Panc1 (cell line): ENCODE results near the gene GPR139. TPM values are rescaled to one million over a fixed set of nuclear protein-coding genes. Genes with fewer than 3 reads are reported as not detected.

ENCODE experiments used
- ATAC-seq: fragments of 200-7000 bp; cut with Tn5 transposase; 2 replicates; pipeline ENCODE4 v1.9.1; 2020; ENCODE audit warnings: mild to moderate bottlenecking, moderate library complexity
- BruUV-seq: library from RNA; stranded (reverse); fragments of 400-500 nt; replicated peaks from 2 replicates; lab custom pipeline; 2021; lab: Mats Ljungman, UMichigan
- CTCF ChIA-PET: fragments of 300-600 bp; sonication (Branson Sonifier 250); formaldehyde crosslinking; loops from one replicate; lab custom pipeline; 2022; ENCODE audit warnings: antibody characterized with exemption; lab: Charles Lee
- POLR2A ChIA-PET: fragments of 300-600 bp; sonication (Branson Sonifier 250); formaldehyde crosslinking; loops from one replicate; lab custom pipeline; 2022; ENCODE audit warnings: antibody characterized with exemption; lab: Charles Lee
- DNase-seq: peaks from one replicate; pipeline ENCODE4 v3.0.0-alpha.2; 2010; ENCODE audit warnings: low read depth, low spot score
- H3K27ac ChIP-seq: 2 replicates; pipeline ENCODE4 v1.5.1; 2011; ENCODE audit warnings: mild to moderate bottlenecking, low read length, inconsistent platforms
- H3K27me3 ChIP-seq: fragments of 200-500 bp; sonication (Bioruptor generic); 2 replicates; pipeline ENCODE4 v1.6.0; 2014; ENCODE audit warnings: low read length, inconsistent platforms; ENCODE audit not compliant: control insufficient read depth, insufficient read depth
- H3K36me3 ChIP-seq: fragments of 200-500 bp; sonication (Bioruptor generic); 2 replicates; pipeline ENCODE4 v1.5.1; 2014; ENCODE audit warnings: inconsistent platforms, mild to moderate bottlenecking, low read length, moderate library complexity; ENCODE audit not compliant: control insufficient read depth, insufficient read depth
- H3K4me1 ChIP-seq: 2 replicates; pipeline ENCODE4 v1.5.1; 2011; ENCODE audit warnings: inconsistent platforms, mild to moderate bottlenecking, low read length, moderate library complexity; ENCODE audit not compliant: control insufficient read depth, insufficient read depth
- H3K4me3 ChIP-seq, 2 experiments: 2 replicates each; pipeline ENCODE4 v1.5.1; 2011 to 2012; ENCODE audit warnings: low read depth in 2 of 2, low read length in 2 of 2, mild to moderate bottlenecking in 2 of 2, inconsistent platforms in 1 of 2, moderate library complexity in 1 of 2
- H3K9me3 ChIP-seq: fragments of 200-500 bp; sonication (Bioruptor generic); 2 replicates; pipeline ENCODE4 v1.5.1; 2014; ENCODE audit warnings: low read depth, mild to moderate bottlenecking, inconsistent platforms, low read length, moderate library complexity; ENCODE audit not compliant: control insufficient read depth, insufficient read depth
- POLR2AphosphoS5 ChIP-seq: IDR thresholded peaks from 2 replicates; pipeline ENCODE4 v1.6.1; 2012; ENCODE audit warnings: mild to moderate bottlenecking, low read depth, low read length, moderate library complexity
- REST ChIP-seq, 2 experiments: IDR thresholded peaks; 2 replicates each; pipeline ENCODE4 v1.6.1; 2011 to 2012; ENCODE audit warnings: low read depth in 2 of 2, control low read depth in 1 of 2, low read length in 1 of 2, mild to moderate bottlenecking in 1 of 2, moderate library complexity in 1 of 2; ENCODE audit not compliant: insufficient read depth in 1 of 2
- SIN3A ChIP-seq: IDR thresholded peaks from 2 replicates; pipeline ENCODE4 v1.6.1; 2012; ENCODE audit warnings: low read depth, mild to moderate bottlenecking, low read length, moderate library complexity, borderline replicate concordance; ENCODE audit not compliant: insufficient read depth
- TCF7L2 ChIP-seq: IDR thresholded peaks from 2 replicates; pipeline ENCODE4 v1.6.1; 2011; ENCODE audit warnings: mild to moderate bottlenecking, low read depth, low read length, inconsistent platforms
- in situ Hi-C: cut with HindIII; loops from 2 replicates; pipeline ENCODE4 v1.10.0; 2016; ENCODE audit warnings: low sequenced_read_pairs, low pct_unique_long_range_greater_than_20kb
- intact Hi-C: fragments of 100-400 bp; cut with micrococcal nuclease; formaldehyde crosslinking; loops from one replicate; pipeline ENCODE4 v1.10.0; 2022; ENCODE audit not compliant: unreplicated experiment
- total RNA-seq: library from RNA; stranded (reverse); gene quantifications from one replicate; pipeline ENCODE4 v1.2.1, GENCODE V29; 2021; ENCODE audit not compliant: unreplicated experiment
- TF ChIP-seq, protein P1 (sequence below): fragments of 450-650 bp; IDR thresholded peaks from 2 replicates; pipeline ENCODE4 v1.5.1; 2017; ENCODE audit warnings: mild to moderate bottlenecking

Gene GPR139
- total RNA-seq, 1 experiment from 2014 or later = not detected

DNA sequence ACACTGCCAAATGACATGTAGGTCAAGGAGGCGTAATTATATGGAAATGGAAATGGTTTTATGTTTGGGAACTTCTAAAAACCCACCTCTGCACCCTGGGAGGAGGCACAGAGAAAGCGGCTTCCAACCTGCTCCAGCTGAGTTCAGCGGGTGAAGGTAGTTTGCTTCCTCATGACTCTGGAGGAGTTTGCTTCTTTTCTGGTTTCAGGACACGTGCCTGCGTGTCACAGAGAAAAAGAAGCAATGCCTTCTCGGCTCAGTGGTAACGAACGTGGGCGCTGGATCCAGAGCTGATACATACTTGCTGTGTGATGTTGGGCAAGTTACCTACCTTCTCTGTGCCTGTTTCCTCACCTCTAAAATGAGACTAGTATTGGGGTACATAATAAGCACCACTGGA is 22.1 kb downstream of the GPR139 start:
- TF ChIP-seq, protein P1, sequence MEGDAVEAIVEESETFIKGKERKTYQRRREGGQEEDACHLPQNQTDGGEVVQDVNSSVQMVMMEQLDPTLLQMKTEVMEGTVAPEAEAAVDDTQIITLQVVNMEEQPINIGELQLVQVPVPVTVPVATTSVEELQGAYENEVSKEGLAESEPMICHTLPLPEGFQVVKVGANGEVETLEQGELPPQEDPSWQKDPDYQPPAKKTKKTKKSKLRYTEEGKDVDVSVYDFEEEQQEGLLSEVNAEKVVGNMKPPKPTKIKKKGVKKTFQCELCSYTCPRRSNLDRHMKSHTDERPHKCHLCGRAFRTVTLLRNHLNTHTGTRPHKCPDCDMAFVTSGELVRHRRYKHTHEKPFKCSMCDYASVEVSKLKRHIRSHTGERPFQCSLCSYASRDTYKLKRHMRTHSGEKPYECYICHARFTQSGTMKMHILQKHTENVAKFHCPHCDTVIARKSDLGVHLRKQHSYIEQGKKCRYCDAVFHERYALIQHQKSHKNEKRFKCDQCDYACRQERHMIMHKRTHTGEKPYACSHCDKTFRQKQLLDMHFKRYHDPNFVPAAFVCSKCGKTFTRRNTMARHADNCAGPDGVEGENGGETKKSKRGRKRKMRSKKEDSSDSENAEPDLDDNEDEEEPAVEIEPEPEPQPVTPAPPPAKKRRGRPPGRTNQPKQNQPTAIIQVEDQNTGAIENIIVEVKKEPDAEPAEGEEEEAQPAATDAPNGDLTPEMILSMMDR = no peak
- TF ChIP-seq REST (IDR thresholded peaks at IDR 0.05; ENCODE audit: insufficient read depth in 1 of 2, low read depth in 2 of 2, low read length in 1 of 2) = no peak
- TF ChIP-seq TCF7L2 = no peak
- no peak for TF ChIP-seq SIN3A
- TF ChIP-seq POLR2AphosphoS5 = no peak
- Histone ChIP-seq H3K27ac (no peak overlapping the region), H3K27me3 (peaks cover 36% of the 10 kb centered on the region), H3K4me1 (no peaks in the 10 kb centered on the region), H3K36me3 (no peaks in the 10 kb centered on the region), H3K9me3 (no peaks in the 10 kb centered on the region), H3K4me3 (no peak overlapping the region)
- intact Hi-C loops = no loop called here
- ChIA-PET CTCF (no interaction called here), POLR2A (no interaction called here)
- DNase-seq = no peak
- ATAC-seq = no peak
- in situ Hi-C loops = no loop called here
- no TSS peak for BruUV-seq

DNA sequence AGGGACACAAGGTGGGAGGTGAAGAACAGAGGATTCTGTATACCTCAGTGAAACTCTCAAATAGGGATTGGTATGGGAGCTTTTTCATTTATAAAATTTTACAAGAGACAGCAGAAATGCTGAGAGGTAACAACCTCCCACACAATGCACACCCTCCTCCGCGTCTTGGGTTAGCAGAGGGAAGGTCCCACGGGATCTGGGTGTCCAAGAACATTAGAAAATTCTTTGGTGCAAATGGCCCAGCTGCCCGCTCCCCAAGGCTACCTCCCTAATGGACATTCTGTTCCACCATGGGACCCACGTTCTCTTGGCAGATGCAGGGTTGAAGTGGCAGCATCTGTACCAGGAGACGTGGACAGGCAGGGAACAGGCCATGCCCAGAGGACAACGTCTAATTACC is 22.5 kb downstream of the GPR139 start:
- no peak overlapping the region for H3K27ac ChIP-seq
- TF ChIP-seq POLR2AphosphoS5 (no peak), REST (IDR thresholded peaks at IDR 0.05; ENCODE audit: insufficient read depth in 1 of 2, low read depth in 2 of 2, low read length in 1 of 2) (no peak)
- TF ChIP-seq, protein P1 = no peak
- no peaks in the 10 kb centered on the region for H3K4me1 ChIP-seq
- H3K36me3 ChIP-seq = no peaks in the 10 kb centered on the region
- intact Hi-C loops (no loop called here), in situ Hi-C loops (no loop called here)
- ChIA-PET CTCF (no interaction called here), POLR2A (interaction anchor here (0.6 kb wide), 1 partner anchor 59 kb away, joined by 6 read pairs; no protein-coding TSS in a partner anchor)
- no TSS peak for BruUV-seq
- no peaks in the 10 kb centered on the region for H3K9me3 ChIP-seq
- no peak for DNase-seq
- no peak overlapping the region for H3K4me3 ChIP-seq
- ATAC-seq = no peak
- peaks cover 34% of the 10 kb centered on the region for H3K27me3 ChIP-seq
